HG03521 (cell line): ENCODE results near the gene NBEAL2.

Experiments
- ATAC-seq: cut with Tn5 transposase; IDR thresholded peaks from one replicate; pipeline ENCODE4 v1.9.1; 2021; ENCODE audit warnings: mild to moderate bottlenecking, moderate library complexity; ENCODE audit not compliant: unreplicated experiment

NBEAL2 gene

DNA sequence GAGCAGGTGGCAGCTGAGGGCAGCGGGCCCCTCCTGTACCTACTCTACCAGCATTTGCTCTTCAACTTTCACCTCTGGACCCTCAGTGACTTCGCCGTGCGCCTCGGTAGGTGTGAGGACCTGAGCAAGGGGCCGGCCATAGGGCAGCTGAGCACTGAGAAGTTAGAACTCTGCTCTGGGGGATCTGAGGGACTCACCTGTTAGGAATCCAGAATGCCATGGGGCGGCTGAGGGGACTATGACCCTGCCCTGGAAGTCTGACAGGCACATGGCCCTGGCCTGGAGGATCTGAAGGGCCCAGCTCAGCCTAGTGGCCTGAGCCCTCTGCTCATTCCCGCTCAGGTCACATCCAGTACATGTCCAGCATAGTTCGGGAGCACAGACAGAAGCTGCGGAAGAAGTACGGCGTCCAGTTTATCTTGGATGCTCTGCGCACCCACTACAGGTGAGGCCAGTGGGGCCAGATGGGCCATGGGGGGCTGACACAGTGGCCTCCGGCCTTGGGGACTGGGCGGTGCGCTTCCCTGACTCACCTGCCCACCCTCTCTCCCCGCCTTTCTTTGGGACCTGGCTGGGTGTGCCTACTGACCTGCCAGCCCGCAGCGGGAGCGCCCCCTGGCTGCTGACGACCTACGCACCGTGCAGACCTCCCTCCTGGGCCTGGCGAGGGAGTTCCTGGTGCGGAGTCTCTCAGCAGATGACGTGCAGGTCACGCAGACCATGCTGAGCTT is 18.8 kb downstream of the NBEAL2 start:
- ATAC-seq, result no peak

DNA sequence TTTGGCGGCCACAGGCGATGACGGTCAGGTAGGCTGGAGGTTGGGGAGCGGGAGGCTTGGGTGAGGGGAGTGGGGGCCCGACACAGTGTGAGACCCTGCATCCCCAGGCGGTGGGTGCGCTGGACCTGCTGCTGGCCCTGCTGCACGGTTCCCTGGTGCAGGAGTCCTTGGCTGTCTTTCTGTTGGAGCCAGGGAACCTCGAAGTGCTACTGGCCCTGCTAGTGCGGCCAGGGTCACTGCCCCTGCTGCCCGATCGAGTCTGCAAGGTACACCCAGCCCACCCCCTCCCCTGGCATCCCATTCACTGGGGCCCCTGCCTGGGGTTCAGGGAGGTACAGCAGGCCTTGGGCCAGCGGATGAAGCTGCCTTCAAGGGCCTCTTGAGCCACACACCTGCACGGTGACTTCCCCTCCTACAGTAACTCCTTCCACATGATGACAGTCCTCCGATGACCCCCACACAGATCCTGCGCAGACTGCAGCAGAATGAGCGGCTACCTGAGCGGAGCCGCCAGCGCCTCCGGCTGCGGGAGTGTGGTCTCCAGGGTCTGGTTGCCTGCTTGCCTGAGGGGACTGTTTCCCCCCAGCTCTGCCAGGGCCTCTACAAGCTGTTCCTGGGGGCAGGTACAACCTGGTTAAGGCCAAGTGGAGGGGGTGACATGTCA is 19.5 kb downstream of the NBEAL2 start:
- ATAC-seq, result no peak

DNA sequence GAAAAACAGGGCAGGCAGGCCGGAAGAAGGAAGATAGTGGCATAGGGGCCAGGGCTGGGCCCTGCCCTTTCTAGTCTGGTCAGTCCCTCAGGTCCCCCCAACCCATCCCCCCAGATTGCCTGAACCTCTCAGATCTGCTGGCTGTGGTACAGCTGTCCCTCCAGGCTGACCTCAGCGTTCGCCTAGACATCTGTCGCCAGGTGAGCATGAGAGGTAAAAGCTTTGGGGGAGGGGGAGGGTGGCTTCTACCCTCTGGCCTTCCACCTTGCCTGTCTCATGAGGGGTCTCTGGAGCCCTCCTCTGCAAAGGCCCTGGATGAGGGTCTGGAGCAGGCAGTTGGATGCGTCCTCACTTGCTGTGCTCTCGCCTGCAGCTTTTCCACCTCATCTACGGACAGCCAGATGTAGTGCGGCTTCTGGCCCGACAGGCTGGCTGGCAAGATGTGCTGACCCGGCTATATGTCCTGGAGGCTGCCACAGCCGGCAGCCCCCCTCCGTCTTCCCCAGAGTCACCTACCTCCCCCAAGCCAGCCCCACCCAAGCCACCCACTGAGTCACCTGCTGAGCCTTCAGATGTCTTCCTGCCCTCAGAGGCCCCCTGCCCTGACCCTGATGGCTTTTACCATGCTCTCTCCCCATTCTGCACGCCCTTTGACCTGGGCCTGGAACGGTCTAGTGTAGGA is 20.2 kb downstream of the NBEAL2 start:
- ATAC-seq, result no peak

DNA sequence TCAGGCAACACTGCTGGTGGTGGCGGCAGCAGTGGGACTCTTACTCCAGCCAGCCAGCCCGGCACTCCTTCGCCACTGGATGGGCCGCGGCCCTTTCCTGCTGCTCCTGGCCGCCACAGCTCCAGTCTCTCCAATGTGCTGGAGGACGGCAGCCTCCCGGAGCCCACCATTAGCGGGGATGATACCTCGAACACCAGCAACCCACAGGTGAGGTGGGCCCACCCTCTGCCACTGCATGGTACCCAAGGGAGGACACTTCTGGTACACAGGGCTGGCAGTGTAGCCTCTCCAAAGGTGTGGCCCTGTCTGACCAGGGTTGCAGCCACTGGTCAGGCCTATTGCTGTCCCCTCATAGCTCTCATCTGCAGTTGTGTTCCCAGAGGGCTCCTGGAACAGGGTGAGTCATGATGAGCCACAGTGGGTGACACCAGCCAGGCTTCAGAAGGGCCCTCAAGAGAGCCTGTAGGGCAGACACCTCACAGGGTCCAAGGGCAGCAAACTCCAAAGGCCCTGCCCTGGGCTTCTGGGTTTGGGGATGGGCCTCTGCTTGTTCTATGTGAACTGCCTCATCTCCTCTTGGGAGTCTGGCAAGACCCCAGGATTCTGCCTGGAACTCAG is 20.8 kb downstream of the NBEAL2 start:
- no peak for ATAC-seq

GRCh38 chr3:47000922-47001730 is 21.7 kb downstream of the NBEAL2 start:
- ATAC-seq, result no peak

- no peak for ATAC-seq
Measured at GRCh38 chr3:47001731-47002170, 22.3 kb downstream of the NBEAL2 start.

- no peak for ATAC-seq
Measured at GRCh38 chr3:47002171-47003055, 22.9 kb downstream of the NBEAL2 start.

GRCh38 chr3:47003056-47003410 is 23.6 kb downstream of the NBEAL2 start:
- no peak for ATAC-seq

- ATAC-seq, result no peak
Measured at GRCh38 chr3:47003461-47004368, 24.2 kb downstream of the NBEAL2 start.

DNA sequence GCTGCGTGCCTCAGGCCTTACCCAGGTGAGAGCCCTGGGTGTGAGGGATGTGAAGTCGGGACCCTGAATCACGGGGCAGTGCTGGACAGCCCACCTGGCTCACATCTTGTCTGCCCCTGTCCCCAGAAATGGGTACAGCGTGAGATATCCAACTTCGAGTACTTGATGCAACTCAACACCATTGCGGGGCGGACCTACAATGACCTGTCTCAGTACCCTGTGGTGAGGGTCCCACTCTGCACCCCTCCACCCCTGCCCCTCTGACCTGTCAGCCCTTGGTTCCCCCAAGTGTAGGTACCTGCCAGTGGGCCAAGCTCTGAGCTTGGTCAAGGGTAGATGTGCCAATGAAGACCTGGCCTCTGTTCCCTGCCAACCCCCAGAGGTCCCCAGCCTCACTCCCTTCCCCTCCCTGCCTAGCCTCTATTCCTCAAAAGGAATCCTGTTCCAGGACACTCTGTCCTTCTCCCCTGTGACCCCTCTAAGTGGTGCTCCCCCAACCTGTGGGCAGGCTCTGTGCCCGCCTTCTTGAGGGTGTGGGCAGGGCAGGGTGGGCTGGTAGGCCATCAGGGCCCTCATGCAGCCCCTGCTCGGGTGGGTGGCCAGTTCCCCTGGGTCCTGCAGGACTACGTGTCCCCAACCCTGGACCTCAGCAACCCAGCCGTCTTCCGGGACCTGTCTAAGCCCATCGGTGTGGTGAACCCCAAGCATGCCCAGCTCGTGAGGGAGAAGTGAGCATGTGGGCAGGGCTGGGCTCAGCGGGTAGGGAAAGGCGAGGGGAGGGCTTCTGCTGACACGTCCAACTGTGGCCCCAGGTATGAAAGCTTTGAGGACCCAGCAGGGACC is 25.1 kb downstream of the NBEAL2 start:
- ATAC-seq, result no peak

DNA sequence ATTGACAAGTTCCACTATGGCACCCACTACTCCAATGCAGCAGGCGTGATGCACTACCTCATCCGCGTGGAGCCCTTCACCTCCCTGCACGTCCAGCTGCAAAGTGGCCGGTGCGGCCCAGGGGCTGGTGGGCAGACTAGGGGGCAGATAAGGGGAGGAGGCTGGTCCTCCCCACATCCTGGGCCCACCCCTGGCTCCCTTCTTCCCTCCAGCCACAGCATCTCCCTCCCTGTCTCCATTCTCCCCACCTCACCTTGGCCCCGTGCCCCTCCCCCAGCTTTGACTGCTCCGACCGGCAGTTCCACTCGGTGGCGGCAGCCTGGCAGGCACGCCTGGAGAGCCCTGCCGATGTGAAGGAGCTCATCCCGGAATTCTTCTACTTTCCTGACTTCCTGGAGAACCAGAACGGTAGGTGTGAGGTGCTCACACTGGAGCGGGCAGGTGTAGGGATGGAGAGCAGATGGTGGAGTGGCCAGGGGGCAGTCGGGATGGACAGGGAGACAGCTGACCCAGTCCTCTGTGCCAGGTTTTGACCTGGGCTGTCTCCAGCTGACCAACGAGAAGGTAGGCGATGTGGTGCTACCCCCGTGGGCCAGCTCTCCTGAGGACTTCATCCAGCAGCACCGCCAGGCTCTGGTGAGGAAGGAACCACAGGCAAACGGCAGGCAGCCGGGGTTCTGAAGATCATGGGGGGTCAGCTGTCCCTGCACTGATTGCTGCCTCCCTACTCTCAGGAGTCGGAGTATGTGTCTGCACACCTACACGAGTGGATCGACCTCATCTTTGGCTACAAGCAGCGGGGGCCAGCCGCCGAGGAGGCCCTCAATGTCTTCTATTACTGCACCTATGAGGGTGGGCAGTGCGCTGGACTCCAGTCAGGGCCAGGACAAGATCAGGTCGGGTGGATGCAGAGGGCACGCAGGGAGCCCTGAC is 26.0 kb downstream of the NBEAL2 start:
- ATAC-seq, result no peak

DNA sequence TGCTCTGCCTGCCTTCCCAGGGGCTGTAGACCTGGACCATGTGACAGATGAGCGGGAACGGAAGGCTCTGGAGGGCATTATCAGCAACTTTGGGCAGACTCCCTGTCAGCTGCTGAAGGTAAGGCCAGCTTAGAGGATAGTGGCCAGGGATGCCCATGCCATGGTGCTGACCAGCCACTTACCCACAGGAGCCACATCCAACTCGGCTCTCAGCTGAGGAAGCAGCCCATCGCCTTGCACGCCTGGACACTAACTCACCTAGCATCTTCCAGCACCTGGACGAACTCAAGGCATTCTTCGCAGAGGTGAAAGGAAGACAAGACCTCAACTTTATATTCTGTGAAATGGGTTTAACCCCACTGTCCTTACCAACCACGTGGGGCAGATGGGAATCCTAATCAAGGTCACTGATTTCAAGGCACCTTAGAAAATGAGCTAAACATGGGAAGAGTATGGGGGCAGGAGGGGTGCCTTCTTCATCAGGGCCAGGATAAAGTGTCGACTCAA is 26.7 kb downstream of the NBEAL2 start:
- ATAC-seq, result no peak

- ATAC-seq, result no peak
Measured at GRCh38 chr3:47007001-47007400, 27.5 kb downstream of the NBEAL2 start.

DNA sequence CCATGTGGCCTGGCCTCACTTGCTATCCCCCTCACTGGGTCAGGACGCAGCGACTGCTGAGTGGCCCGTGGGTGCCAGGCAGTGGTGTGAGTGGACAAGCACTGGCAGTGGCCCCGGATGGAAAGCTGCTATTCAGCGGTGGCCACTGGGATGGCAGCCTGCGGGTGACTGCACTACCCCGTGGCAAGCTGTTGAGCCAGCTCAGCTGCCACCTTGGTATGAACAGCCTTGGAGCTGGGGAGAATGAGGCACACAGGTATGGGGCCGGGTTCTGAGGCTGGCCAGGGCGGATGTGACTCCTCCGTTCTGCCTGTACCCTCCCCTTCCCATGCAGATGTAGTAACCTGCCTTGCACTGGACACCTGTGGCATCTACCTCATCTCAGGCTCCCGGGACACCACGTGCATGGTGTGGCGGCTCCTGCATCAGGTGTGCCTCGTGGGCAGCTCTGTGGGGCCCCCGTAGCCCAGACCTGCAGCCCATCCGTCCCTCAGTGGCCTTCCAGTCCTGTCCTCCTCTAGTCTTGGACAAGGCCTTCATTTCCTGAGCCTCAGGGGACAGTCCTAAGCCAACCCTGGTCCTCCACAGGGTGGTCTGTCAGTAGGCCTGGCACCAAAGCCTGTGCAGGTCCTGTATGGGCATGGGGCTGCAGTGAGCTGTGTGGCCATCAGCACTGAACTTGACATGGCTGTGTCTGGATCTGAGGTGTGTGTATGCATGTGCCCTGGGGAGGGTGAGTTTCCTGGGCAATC is 28.2 kb downstream of the NBEAL2 start:
- no peak for ATAC-seq

DNA sequence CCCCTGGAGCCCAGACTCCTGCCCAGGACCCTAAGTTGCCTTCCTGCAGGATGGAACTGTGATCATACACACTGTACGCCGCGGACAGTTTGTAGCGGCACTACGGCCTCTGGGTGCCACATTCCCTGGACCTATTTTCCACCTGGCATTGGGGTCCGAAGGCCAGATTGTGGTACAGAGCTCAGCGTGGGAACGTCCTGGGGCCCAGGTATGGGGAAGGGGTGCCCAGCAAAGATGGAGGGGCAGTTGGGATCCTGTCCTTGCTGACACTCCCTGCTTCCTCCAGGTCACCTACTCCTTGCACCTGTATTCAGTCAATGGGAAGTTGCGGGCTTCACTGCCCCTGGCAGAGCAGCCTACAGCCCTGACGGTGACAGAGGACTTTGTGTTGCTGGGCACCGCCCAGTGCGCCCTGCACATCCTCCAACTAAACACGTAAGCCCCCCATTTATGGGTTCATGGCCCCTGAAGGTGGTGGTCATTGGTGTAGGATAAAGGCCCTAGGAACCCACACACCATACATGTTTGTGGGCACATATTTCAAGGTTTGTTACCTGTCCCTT is 28.8 kb downstream of the NBEAL2 start:
- no peak for ATAC-seq

- ATAC-seq, result no peak
Measured at GRCh38 chr3:47008851-47009224, 29.4 kb downstream of the NBEAL2 start.
